ENCODE results near the gene RHBDD3. TPM values are rescaled to one million over a fixed set of nuclear protein-coding genes. Genes with fewer than 3 reads are reported as not detected.

The RHBDD3 gene
- total RNA-seq, 1 donor from 2014 or later = 254 TPM

DNA sequence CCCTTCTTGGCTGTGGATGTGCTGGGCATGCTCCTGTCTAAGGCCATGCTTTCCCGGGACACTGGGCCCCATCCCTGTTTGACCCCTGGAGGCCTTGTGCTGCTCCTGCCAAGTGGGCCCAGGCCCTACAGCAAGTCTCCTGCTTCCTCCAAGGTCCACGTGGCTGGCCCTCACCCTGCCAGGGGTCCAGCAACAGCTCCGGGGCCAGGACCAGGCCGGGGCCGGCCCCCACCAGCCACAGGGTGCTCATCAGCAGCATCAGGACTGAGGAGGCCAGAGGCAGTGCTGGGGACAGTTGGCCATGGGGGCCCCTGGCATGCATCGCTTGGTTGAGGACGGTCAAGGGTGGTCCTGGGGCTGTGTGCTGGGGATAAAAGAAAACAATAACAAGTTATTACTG is 2.5 kb downstream of the RHBDD3 start:
- TF ChIP-seq, protein P1, sequence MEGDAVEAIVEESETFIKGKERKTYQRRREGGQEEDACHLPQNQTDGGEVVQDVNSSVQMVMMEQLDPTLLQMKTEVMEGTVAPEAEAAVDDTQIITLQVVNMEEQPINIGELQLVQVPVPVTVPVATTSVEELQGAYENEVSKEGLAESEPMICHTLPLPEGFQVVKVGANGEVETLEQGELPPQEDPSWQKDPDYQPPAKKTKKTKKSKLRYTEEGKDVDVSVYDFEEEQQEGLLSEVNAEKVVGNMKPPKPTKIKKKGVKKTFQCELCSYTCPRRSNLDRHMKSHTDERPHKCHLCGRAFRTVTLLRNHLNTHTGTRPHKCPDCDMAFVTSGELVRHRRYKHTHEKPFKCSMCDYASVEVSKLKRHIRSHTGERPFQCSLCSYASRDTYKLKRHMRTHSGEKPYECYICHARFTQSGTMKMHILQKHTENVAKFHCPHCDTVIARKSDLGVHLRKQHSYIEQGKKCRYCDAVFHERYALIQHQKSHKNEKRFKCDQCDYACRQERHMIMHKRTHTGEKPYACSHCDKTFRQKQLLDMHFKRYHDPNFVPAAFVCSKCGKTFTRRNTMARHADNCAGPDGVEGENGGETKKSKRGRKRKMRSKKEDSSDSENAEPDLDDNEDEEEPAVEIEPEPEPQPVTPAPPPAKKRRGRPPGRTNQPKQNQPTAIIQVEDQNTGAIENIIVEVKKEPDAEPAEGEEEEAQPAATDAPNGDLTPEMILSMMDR (IDR thresholded peaks at IDR 0.05) = no peak
- Histone ChIP-seq H3K4me3 (no peak overlapping the region), H3K27ac (no peak overlapping the region), H3K27me3 (no peaks in the 10 kb centered on the region), H3K36me3 (peaks cover 3 to 15% of the 10 kb centered on the region in 2 donors), H3K9me3 (no peaks in the 10 kb centered on the region), H3K4me1 (peaks cover 0 to 24% of the 10 kb centered on the region in 2 donors)
- DNase-seq (ENCODE audit: low spot score in 2 of 2) = no peak
- intact Hi-C loops (cut with DNase I) = loop anchor here (5.0 kb wide), 1 partner anchor 1157 kb away; no protein-coding TSS in a partner anchor

DNA sequence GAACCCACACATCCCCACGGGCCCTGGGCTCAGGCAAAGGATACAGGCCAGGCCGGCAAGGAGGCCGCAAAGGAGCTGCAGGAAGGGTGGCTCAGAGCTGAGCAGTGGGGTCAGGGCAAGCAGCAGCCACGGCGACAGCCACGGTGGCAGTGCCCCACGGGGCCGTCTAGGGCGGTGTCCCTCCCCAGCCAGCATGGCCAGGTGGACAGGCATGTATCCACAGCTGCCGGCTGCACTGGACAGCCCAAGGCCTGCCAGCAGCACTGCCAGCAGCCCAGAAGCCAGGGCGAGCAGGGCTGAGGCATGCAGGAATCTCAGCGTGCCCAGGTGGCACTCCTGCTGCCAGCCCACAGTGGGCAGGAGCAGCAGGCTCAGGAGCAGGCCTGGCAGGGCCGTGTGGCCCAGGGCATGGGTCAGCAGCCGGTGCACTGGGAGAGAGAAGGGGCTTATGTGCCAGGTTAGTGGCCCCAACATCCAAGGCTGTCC is 3.9 kb downstream of the RHBDD3 start:
- Histone ChIP-seq H3K4me3 (no peak overlapping the region), H3K27ac (no peak overlapping the region), H3K27me3 (no peaks in the 10 kb centered on the region), H3K9me3 (no peaks in the 10 kb centered on the region), H3K36me3 (peaks cover 3 to 16% of the 10 kb centered on the region in 2 donors), H3K4me1 (peaks cover 0 to 13% of the 10 kb centered on the region in 2 donors)
- intact Hi-C loops (cut with DNase I) = no loop called here
- TF ChIP-seq, protein P1 (IDR thresholded peaks at IDR 0.05) = no peak
- DNase-seq (ENCODE audit: low spot score in 2 of 2) = no peak

DNA sequence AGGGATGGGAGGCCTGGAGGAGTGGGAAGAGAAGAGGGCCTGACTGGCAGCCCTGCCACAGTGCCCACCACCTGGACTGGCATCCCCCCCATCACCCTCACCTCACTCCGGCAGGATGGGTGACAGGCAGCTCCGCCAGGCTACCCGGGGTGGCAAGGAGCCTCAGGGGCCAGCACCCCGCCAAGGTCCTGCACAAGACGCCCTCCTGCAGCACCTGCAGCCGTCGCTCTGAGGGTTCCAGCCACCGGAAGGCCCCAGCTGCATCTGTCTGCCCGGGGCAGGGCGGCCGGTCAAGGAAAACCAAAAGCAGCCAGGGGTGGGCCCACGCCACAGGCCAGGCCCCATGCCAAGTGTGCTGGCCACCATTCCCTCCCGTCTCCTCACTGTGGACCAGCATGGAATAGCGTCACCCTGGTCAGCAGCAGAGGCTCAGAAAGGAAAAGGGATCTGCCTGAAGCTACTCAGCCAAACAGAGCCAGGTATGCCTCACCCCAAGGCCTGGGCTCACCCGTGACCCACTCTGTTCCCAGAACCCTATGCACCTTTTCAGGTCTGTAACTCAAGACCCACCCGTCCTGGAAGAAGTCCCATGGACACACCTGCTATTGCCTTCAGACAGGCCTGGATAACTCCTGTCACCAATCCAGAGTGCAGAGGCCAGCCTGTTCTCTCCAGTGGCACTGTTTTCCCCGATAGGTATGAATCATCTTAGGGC is 7.0 kb downstream of the RHBDD3 start:
- Histone ChIP-seq H3K36me3 (peaks cover 3 to 16% of the 10 kb centered on the region in 2 donors), H3K9me3 (no peaks in the 10 kb centered on the region), H3K4me1 (no peaks in the 10 kb centered on the region), H3K27me3 (no peaks in the 10 kb centered on the region), H3K4me3 (no peak overlapping the region), H3K27ac (no peak overlapping the region)
- DNase-seq (ENCODE audit: low spot score in 2 of 2) = no peak
- intact Hi-C loops (cut with DNase I) = no loop called here
- TF ChIP-seq, protein P1 (IDR thresholded peaks at IDR 0.05) = no peak

DNA sequence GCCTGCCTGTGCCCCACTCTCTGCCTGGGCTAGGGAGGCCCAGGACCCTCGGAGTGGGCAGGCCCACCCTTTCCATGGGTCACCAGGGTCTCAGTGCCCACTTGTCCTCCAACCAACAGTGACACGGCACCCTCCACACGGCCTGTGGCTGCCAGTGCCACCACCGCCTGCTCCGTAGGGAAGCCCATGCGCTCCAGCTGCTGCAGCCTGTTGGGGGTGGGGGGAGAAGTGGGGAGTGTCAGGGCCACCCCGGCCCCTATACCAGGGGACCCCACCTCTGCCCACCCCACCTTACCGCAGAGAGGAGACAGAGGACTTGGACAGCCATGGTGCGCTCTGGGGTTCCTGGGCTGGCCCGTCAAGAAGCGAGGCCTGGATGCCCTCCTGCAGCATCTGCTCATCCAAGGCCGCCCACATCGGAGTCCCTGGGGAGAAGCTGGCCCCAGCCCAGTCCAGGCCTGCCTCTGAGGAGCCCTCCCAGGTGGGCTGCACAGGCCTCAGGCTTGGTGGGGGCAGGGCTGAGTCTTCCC is 7.7 kb downstream of the RHBDD3 start:
- DNase-seq (ENCODE audit: low spot score in 2 of 2) = no peak
- no peaks in the 10 kb centered on the region for H3K4me1 ChIP-seq
- H3K36me3 ChIP-seq = peaks cover under 1 to 13% of the 10 kb centered on the region in 2 donors
- H3K27ac ChIP-seq = no peak overlapping the region
- TF ChIP-seq, protein P1 (IDR thresholded peaks at IDR 0.05) = no peak
- H3K9me3 ChIP-seq = no peaks in the 10 kb centered on the region
- H3K4me3 ChIP-seq = no peak overlapping the region
- H3K27me3 ChIP-seq = no peaks in the 10 kb centered on the region
- intact Hi-C loops (cut with DNase I) = no loop called here

DNA sequence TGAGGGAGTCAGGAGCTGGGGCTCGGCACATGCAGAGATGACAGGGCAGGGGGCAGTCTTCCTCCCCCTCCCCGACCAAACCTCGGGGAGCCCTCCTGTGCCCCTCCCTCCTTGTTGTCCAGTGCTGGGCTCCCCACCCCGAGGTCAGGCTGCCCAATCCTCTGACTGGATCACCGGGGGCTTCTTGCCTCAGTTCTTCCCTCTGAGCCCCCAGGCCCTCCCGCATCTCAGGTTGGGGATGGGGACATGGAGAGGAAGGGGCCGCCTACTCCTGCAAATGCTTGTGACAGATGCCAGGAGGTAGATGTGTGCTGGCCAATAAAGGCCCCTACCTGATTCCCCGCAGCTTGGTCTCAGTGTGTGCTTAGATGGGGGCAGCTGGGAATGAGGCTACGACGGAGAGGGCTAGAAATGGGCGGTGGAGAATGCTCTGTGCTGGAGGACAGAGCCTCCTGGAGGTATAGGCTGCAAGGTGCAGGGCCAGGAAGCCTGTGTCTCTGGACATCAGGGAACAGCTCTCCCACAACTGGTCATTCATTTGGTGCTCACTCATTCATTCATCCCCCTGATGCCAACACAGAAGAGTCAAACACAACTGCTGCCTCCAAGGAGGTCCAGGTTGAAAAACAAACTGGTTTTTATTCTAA is 8.4 kb downstream of the RHBDD3 start:
- no peak for DNase-seq (ENCODE audit: low spot score in 2 of 2)
- Histone ChIP-seq H3K4me3 (no peak overlapping the region), H3K27me3 (no peaks in the 10 kb centered on the region), H3K27ac (no peak overlapping the region), H3K9me3 (no peaks in the 10 kb centered on the region), H3K4me1 (no peaks in the 10 kb centered on the region), H3K36me3 (peaks cover 0 to 12% of the 10 kb centered on the region in 2 donors)
- intact Hi-C loops (cut with DNase I) = no loop called here
- TF ChIP-seq, protein P1 (IDR thresholded peaks at IDR 0.05) = no peak

Measured in ascending aorta (tissue), 2 donors.